Astrocyte (in vitro differentiated cells and primary cell): ENCODE measurements around the gene NRP1. TPM values are rescaled to one million over a fixed set of nuclear protein-coding genes. Genes with fewer than 3 reads are reported as not detected.

Experiments used
- DNase-seq: peaks from one replicate; pipeline ENCODE4 v3.0.0-alpha.2; 2010; ENCODE audit warnings: low read depth
- FAIRE-seq: peaks from 2 replicates; lab custom pipeline; 2011; peaks lifted over from hg19 to GRCh38; lab: Jason Lieb, UNC
- H2AFZ ChIP-seq: 2 replicates; pipeline ENCODE4 v1.6.0; 2012; ENCODE audit warnings: low read depth, low read length, inconsistent platforms
- H3K27ac ChIP-seq: 2 replicates; pipeline ENCODE4 v1.5.1; 2011; ENCODE audit warnings: low read depth, low read length, inconsistent platforms
- H3K27me3 ChIP-seq: 2 replicates; pipeline ENCODE4 v1.6.0; 2011; ENCODE audit warnings: low read length, inconsistent platforms; ENCODE audit not compliant: insufficient read depth
- H3K36me3 ChIP-seq: 2 replicates; pipeline ENCODE4 v1.5.1; 2011; ENCODE audit warnings: low read length, inconsistent platforms; ENCODE audit not compliant: insufficient read depth
- H3K4me1 ChIP-seq: 2 replicates; pipeline ENCODE4 v1.5.1; 2011; ENCODE audit warnings: low read length, inconsistent platforms; ENCODE audit not compliant: insufficient read depth
- H3K4me2 ChIP-seq: 2 replicates; pipeline ENCODE4 v1.6.0; 2012; ENCODE audit warnings: low read length, inconsistent platforms
- H3K4me3 ChIP-seq: 2 replicates; pipeline ENCODE4 v1.5.1; 2011; ENCODE audit warnings: low read depth, mild to moderate bottlenecking, low read length, inconsistent platforms; ENCODE audit not compliant: insufficient read depth
- H3K79me2 ChIP-seq: 2 replicates; pipeline ENCODE4 v1.6.0; 2012; ENCODE audit warnings: mild to moderate bottlenecking, low read length, inconsistent platforms; ENCODE audit not compliant: insufficient read depth
- H3K9ac ChIP-seq: 2 replicates; pipeline ENCODE4 v1.6.0; 2012; ENCODE audit warnings: mild to moderate bottlenecking, low read length, inconsistent platforms
- H3K9me3 ChIP-seq: 2 replicates; pipeline ENCODE4 v1.5.1; 2012; ENCODE audit warnings: low read depth, mild to moderate bottlenecking, low read length, inconsistent platforms; ENCODE audit not compliant: insufficient read depth
- H4K20me1 ChIP-seq: 2 replicates; pipeline ENCODE4 v1.6.0; 2012; ENCODE audit warnings: low read length, inconsistent platforms; ENCODE audit not compliant: insufficient read depth
- H3K27ac Mint-ChIP-seq: one replicate; pipeline ENCODE4 v1.8.0; 2021; ENCODE audit warnings: mild to moderate bottlenecking, mixed read lengths; ENCODE audit not compliant: unreplicated experiment
- H3K27me3 Mint-ChIP-seq: one replicate; pipeline ENCODE4 v1.8.0; 2021; ENCODE audit warnings: low read depth, mixed read lengths; ENCODE audit not compliant: unreplicated experiment
- H3K36me3 Mint-ChIP-seq: one replicate; pipeline ENCODE4 v1.8.0; 2021; ENCODE audit warnings: low read depth, mixed read lengths; ENCODE audit not compliant: unreplicated experiment
- H3K4me1 Mint-ChIP-seq: one replicate; pipeline ENCODE4 v1.8.0; 2021; ENCODE audit warnings: low read depth, mixed read lengths; ENCODE audit not compliant: unreplicated experiment
- H3K4me3 Mint-ChIP-seq: one replicate; pipeline ENCODE4 v1.8.0; 2021; ENCODE audit warnings: mild to moderate bottlenecking, moderate library complexity, mixed read lengths; ENCODE audit not compliant: unreplicated experiment
- H3K9me3 Mint-ChIP-seq: one replicate; pipeline ENCODE4 v1.8.0; 2021; ENCODE audit warnings: mild to moderate bottlenecking, mixed read lengths; ENCODE audit not compliant: unreplicated experiment
- CTCF ChIP-seq: IDR thresholded peaks from 2 replicates; pipeline ENCODE4 v1.5.1; 2011; ENCODE audit warnings: low read depth, mild to moderate bottlenecking, inconsistent platforms, low read length, moderate library complexity; ENCODE audit not compliant: insufficient read depth
- EZH2 ChIP-seq: IDR thresholded peaks from 2 replicates; pipeline ENCODE4 v1.6.1; 2012; ENCODE audit warnings: mild to moderate bottlenecking, low read length, inconsistent platforms; ENCODE audit not compliant: insufficient read depth
- total RNA-seq: library from RNA; stranded (reverse); gene quantifications from 2 replicates; pipeline ENCODE4 v1.2.1, GENCODE V29; 2021

NRP1 gene
- total RNA-seq, 1 donor from 2014 or later: 59.4 TPM

GRCh38 chr10:33376976-33377657 lies 42.6 kb upstream of the NRP1 start:
- Histone ChIP-seq H3K9ac (peak overlapping the region; percentile 53), H3K27me3 (no peaks in the 10 kb centered on the region), H3K4me1 (peaks cover 22% of the 10 kb centered on the region), H3K36me3 (no peaks in the 10 kb centered on the region), H3K9me3 (no peaks in the 10 kb centered on the region), H3K79me2 (no peaks in the 10 kb centered on the region), H3K4me2 (peak overlapping the region; percentile 81), H3K27ac (peak overlapping the region; percentile 67), H2AFZ (peak overlapping the region; percentile 12), H4K20me1 (no peaks in the 10 kb centered on the region), H3K4me3 (peak overlapping the region; percentile 51)
- Mint-ChIP-seq H3K27me3 (no peaks in the 10 kb centered on the region), H3K4me1 (peaks cover 12% of the 10 kb centered on the region), H3K9me3 (peaks cover 5% of the 10 kb centered on the region), H3K4me3 (no peak overlapping the region), H3K36me3 (no peaks in the 10 kb centered on the region), H3K27ac (peak overlapping the region; percentile 71)
- DNase-seq (peak; percentile 83), FAIRE-seq (peak; percentile 88)
- TF ChIP-seq CTCF: no peak
- no peak for TF ChIP-seq EZH2

- DNase-seq: no peak
- H3K27ac Mint-ChIP-seq: no peak overlapping the region
- Histone ChIP-seq H3K4me2 (peak overlapping the region; percentile 81), H3K36me3 (no peaks in the 10 kb centered on the region), H3K9ac (no peak overlapping the region), H3K27me3 (no peaks in the 10 kb centered on the region), H3K4me3 (no peak overlapping the region), H4K20me1 (no peaks in the 10 kb centered on the region), H3K4me1 (peaks cover 16% of the 10 kb centered on the region), H3K79me2 (no peaks in the 10 kb centered on the region), H3K27ac (no peak overlapping the region), H3K9me3 (no peaks in the 10 kb centered on the region), H2AFZ (no peak overlapping the region)
- TF ChIP-seq EZH2 (no peak), CTCF (no peak)
- H3K4me1 Mint-ChIP-seq: peaks cover 12% of the 10 kb centered on the region
- H3K27me3 Mint-ChIP-seq: no peaks in the 10 kb centered on the region
- H3K9me3 Mint-ChIP-seq: peaks cover 7% of the 10 kb centered on the region
- FAIRE-seq: peak; percentile 23
- H3K4me3 Mint-ChIP-seq: no peak overlapping the region
- H3K36me3 Mint-ChIP-seq: no peaks in the 10 kb centered on the region
Measured at GRCh38 chr10:33376476-33376875, 42.0 kb upstream of the NRP1 start.

- Histone ChIP-seq H3K9me3 (peaks cover 3% of the 10 kb centered on the region), H3K36me3 (no peaks in the 10 kb centered on the region), H3K4me2 (no peak overlapping the region), H2AFZ (no peak overlapping the region), H4K20me1 (no peaks in the 10 kb centered on the region), H3K9ac (no peak overlapping the region), H3K79me2 (no peaks in the 10 kb centered on the region), H3K27ac (no peak overlapping the region), H3K4me3 (no peak overlapping the region), H3K4me1 (peaks cover 14% of the 10 kb centered on the region), H3K27me3 (no peaks in the 10 kb centered on the region)
- Mint-ChIP-seq H3K4me1 (peaks cover 19% of the 10 kb centered on the region), H3K27ac (no peak overlapping the region), H3K9me3 (peaks cover 18% of the 10 kb centered on the region), H3K36me3 (no peaks in the 10 kb centered on the region), H3K4me3 (no peak overlapping the region), H3K27me3 (no peaks in the 10 kb centered on the region)
- DNase-seq: no peak
- TF ChIP-seq CTCF (no peak), EZH2 (no peak)
- peak; percentile 5 for FAIRE-seq
Measured at GRCh38 chr10:33373263-33373662, 38.8 kb upstream of the NRP1 start.
